Heart right ventricle (tissue), 16 donors: ENCODE results near the gene RAPGEF3. TPM values are rescaled to one million over a fixed set of nuclear protein-coding genes. Genes with fewer than 3 reads are reported as not detected.

ENCODE experiments used
- ATAC-seq, 8 donors: fragments of 200-7000 bp; cut with Tn5 transposase; one replicate each; pipeline ENCODE4 v1.9.1; 2020; ENCODE audit warnings: mild to moderate bottlenecking in 8 of 8, moderate library complexity in 8 of 8, moderate number of reproducible peaks in 1 of 8
- DNase-seq, 2 donors: peaks; one replicate each; pipeline ENCODE4 v3.0.0-alpha.2; 2020
- H3K27ac ChIP-seq, 10 donors: fragments of 200-600 bp; sonication (generic) in 2 of 10; one replicate each; pipeline versions ENCODE4 v1.5.0 to v1.8.0; 2020 to 2022; ENCODE audit warnings: mild to moderate bottlenecking in 3 of 10
- H3K27me3 ChIP-seq, 7 donors: fragments of 200-600 bp; one replicate each; pipeline ENCODE4 v1.8.0; 2021 to 2022; ENCODE audit warnings: mild to moderate bottlenecking in 2 of 7
- H3K36me3 ChIP-seq, 9 donors: fragments of 200-600 bp; sonication (generic) in 1 of 9; one replicate each; pipeline versions ENCODE4 v1.5.0 to v1.8.0; 2020 to 2022; ENCODE audit warnings: mild to moderate bottlenecking in 2 of 9
- H3K4me1 ChIP-seq, 9 donors: fragments of 200-600 bp; sonication (generic) in 1 of 9; one replicate each; pipeline versions ENCODE4 v1.5.0 to v1.8.0; 2020 to 2022; ENCODE audit warnings: mild to moderate bottlenecking in 4 of 9
- H3K4me3 ChIP-seq, 10 donors: fragments of 200-600 bp; sonication (generic) in 2 of 10; one replicate each; pipeline versions ENCODE4 v1.5.0 to v1.8.0; 2020 to 2022; ENCODE audit warnings: mild to moderate bottlenecking in 7 of 10, moderate library complexity in 2 of 10
- H3K9me3 ChIP-seq, 11 donors: fragments of 200-600 bp in 10 of 11; sonication (generic) in 2 of 11; one replicate each; pipeline versions ENCODE4 v1.5.0 to v1.8.0; 2013 to 2022; ENCODE audit warnings: mild to moderate bottlenecking in 2 of 11, control low read depth in 1 of 11, moderate library complexity in 1 of 11
- CTCF ChIP-seq, 9 donors: fragments of 200-600 bp; sonication (generic) in 2 of 9; IDR thresholded peaks; one replicate each; pipeline versions ENCODE4 v1.5.0 to v1.8.0; 2021 to 2022; ENCODE audit warnings: antibody characterized with exemption in 9 of 9, mild to moderate bottlenecking in 5 of 9, moderate library complexity in 1 of 9
- WGBS, 2 donors: extraction: QIAGEN DNeasy Blood & Tissue Kit; methylation state at CpG; one replicate each; pipeline ENCODE4 v1.1.7; 2013; ENCODE audit warnings: inconsistent platforms in 1 of 2; 5-methylcytosine and 5-hydroxymethylcytosine counted together
- intact Hi-C, 10 donors: fragments of 100-400 bp; cut with DNase I; formaldehyde crosslinking; loops; one replicate each; pipeline versions ENCODE4 v1.11.1 to v1.14.2; 2022
- polyA plus RNA-seq, 2 donors: library from polyadenylated mRNA; stranded (reverse); fragments of 200-250 nt; gene quantifications; one replicate each; pipeline ENCODE4 v1.2.3, GENCODE V29; 2013
- total RNA-seq, 10 donors: library from RNA; stranded (reverse); fragmentation: NEBNext Ultra II Directional in 3 of 10; extraction: Animal tissue kit (Norgen Biotek cat#: 25700) in 3 of 10; gene quantifications; one replicate each; pipeline versions ENCODE4 v1.2.1 to v1.2.4, GENCODE V29; 2021 to 2023
- donor health status: Arrhythmogenic right ventricular cardiomyopathy.
- donor health status: ischemic (EF 13 %, LVEDD 7.1; RV severe dilation, severe dysfunction).
- donor health status: healthy with polysubstance abuse.
- donor health status: DM: no; HTN: yes; CAD: no.
- donor health status: DM: no; HTN: no; CAD: no.
- donor health status: ischemic (EF 25% LVEDD 6.9; RV normal size, moderate dysfunction).
- donor health status: ischemic (EF 25% LVEDD 5.7; RV mildly dilated, moderate dysfunction).
- donor health status: healthy.
- donor health status: DM: yes; HTN: yes; CAD: no.
- donor health status: Ischemic cardiomyopathy.
- donor health status: ischemic (EF 35%, LVEDD 5.7; RV mildly dilated, moderate dysfunction).
- donor health status: nonischemic (EF 11% LVEDD 7.7; RV severe dilation, severe dysfunction).
- donor health status: DM: yes; HTN: yes; CAD: no.
- donor health status: PGD.
- donor health status: ischemic (EF 29% LVEDD 5.4; RV normal size, mild dysfunction).
- donor health status: nonischemic (EF 23%, LVEDD 6.1; RV moderate dilation, normal function).

Gene RAPGEF3
- total and polyA plus RNA-seq, 12 donors: 9.5 to 173 (median 20.1) TPM

GRCh38 chr12:47734725-47735480 is 23.8 kb downstream of the RAPGEF3 start:
- TF ChIP-seq CTCF (IDR thresholded peaks at IDR 0.05): no peak
- peaks cover 35 to 95% (median 77%) of the 10 kb centered on the region in 9 donors for H3K4me1 ChIP-seq
- H3K9me3 ChIP-seq: no peaks in the 10 kb centered on the region
- WGBS, 2 donors: 59 to 68% methylated on average over 12 of the region's 12 CpGs
- DNase-seq (peak in 1 of 2 donors; percentile 44), ATAC-seq (peak in 4 of 8 donors; percentile 1 to 6 (median 2))
- H3K27me3 ChIP-seq: no peaks in the 10 kb centered on the region
- H3K27ac ChIP-seq: peak overlapping the region; percentile 3 to 93 (median 86)
- no peak overlapping the region for H3K4me3 ChIP-seq
- intact Hi-C loops: no loop called here
- peaks cover 0 to 16% (median 0%) of the 10 kb centered on the region in 9 donors for H3K36me3 ChIP-seq

GRCh38 chr12:47733142-47733541 is 25.5 kb downstream of the RAPGEF3 start:
- no peaks in the 10 kb centered on the region for H3K9me3 ChIP-seq
- intact Hi-C loops: no loop called here
- H3K36me3 ChIP-seq: peaks cover 0 to 4% (median 0%) of the 10 kb centered on the region in 9 donors
- ATAC-seq (no peak), DNase-seq (no peak)
- no peak overlapping the region for H3K4me3 ChIP-seq
- WGBS, 2 donors: 86 to 94% methylated on average over 4 of the region's 4 CpGs
- H3K27ac ChIP-seq: no peak overlapping the region
- no peaks in the 10 kb centered on the region for H3K27me3 ChIP-seq
- TF ChIP-seq CTCF (IDR thresholded peaks at IDR 0.05): no peak
- H3K4me1 ChIP-seq: peaks cover 34 to 90% (median 72%) of the 10 kb centered on the region in 9 donors

- no peak overlapping the region for H3K4me3 ChIP-seq
- ATAC-seq (no peak), DNase-seq (no peak)
- H3K4me1 ChIP-seq: peaks cover 28 to 83% (median 65%) of the 10 kb centered on the region in 9 donors
- 78 to 84% methylated on average over 2 of the region's 2 CpGs for WGBS, 2 donors
- no peaks in the 10 kb centered on the region for H3K9me3 ChIP-seq
- H3K27me3 ChIP-seq: no peaks in the 10 kb centered on the region
- no peak overlapping the region for H3K27ac ChIP-seq
- intact Hi-C loops: no loop called here
- no peak for TF ChIP-seq CTCF (IDR thresholded peaks at IDR 0.05)
- H3K36me3 ChIP-seq: peaks cover 0 to 4% (median 0%) of the 10 kb centered on the region in 9 donors
Measured at GRCh38 chr12:47732504-47732903, 26.2 kb downstream of the RAPGEF3 start.

GRCh38 chr12:47731723-47732122 is 27.0 kb downstream of the RAPGEF3 start:
- Histone ChIP-seq H3K4me1 (peaks cover 22 to 75% (median 58%) of the 10 kb centered on the region in 9 donors), H3K36me3 (peaks cover 0 to 2% (median 0%) of the 10 kb centered on the region in 9 donors), H3K27me3 (no peaks in the 10 kb centered on the region), H3K9me3 (no peaks in the 10 kb centered on the region), H3K4me3 (no peak overlapping the region), H3K27ac (no peak overlapping the region)
- no peak for DNase-seq
- TF ChIP-seq CTCF (IDR thresholded peaks at IDR 0.05): no peak
- intact Hi-C loops: no loop called here
- whole genome bisulfite sequencing, 2 donors: 69 to 76% methylated on average over 5 of the region's 5 CpGs
- no peak for ATAC-seq
